Heart left ventricle (tissue), 13 donors: ENCODE data around the gene GPR156.

Experiments used
- CTCF ChIP-seq, 12 donors: fragments of 200-600 bp; sonication (generic) in 4 of 12; IDR thresholded peaks; one replicate each; pipeline versions ENCODE4 v1.5.0 to v1.8.0; 2018 to 2022; ENCODE audit warnings: antibody characterized with exemption in 12 of 12, mild to moderate bottlenecking in 5 of 12
- POLR2A ChIP-seq, 2 donors: fragments of 450-650 bp; IDR thresholded peaks; one replicate each; pipeline ENCODE4 v1.6.1; 2017; ENCODE audit warnings: antibody characterized with exemption in 2 of 2, mild to moderate bottlenecking in 2 of 2, moderate library complexity in 2 of 2
- donor health status: ischemic (EF 13 %, LVEDD 7.1; RV severe dilation, severe dysfunction).
- donor health status: DM: no; HTN: yes; CAD: no.
- donor health status: DM: no; HTN: no; CAD: no.
- donor health status: ischemic (EF 25% LVEDD 6.9; RV normal size, moderate dysfunction).
- donor health status: ischemic (EF 25% LVEDD 5.7; RV mildly dilated, moderate dysfunction).
- donor health status: ischemic (EF 35%, LVEDD 5.7; RV mildly dilated, moderate dysfunction).
- donor health status: nonischemic (EF 11% LVEDD 7.7; RV severe dilation, severe dysfunction).
- donor health status: DM: yes; HTN: yes; CAD: no.
- donor health status: PGD.
- donor health status: ischemic (EF 29% LVEDD 5.4; RV normal size, mild dysfunction).
- donor health status: nonischemic (EF 23%, LVEDD 6.1; RV moderate dilation, normal function).

- TF ChIP-seq POLR2A (IDR thresholded peaks at IDR 0.05) (no peak), CTCF (IDR thresholded peaks at IDR 0.05) (no peak)
Measured at GRCh38 chr3:120304616-120305015, 19.6 kb upstream of the GPR156 start.
